ENCODE data around the gene OR2V2.
A peak's percentile ranks its signal among the peaks of the same experiment; 100 is the strongest.
"Not testable (repeated sequence)": the region's sequence is repeated elsewhere in the genome, so short reads cannot be mapped to it uniquely, and the experiment has no call there.

OR2V2 gene

GRCh38 chr5:181168595-181169118, 21.3 kb downstream of the OR2V2 start:
- WGBS, 2 experiments: 25 to 26% methylated on average over 14 of the region's 14 CpGs
- Histone ChIP-seq H3K27me3 (ENCODE audit: control insufficient read depth, insufficient read depth, low read length, poor library complexity, severe bottlenecking) (peaks cover 71% of the 10 kb centered on the region), H3K9me3 (ENCODE audit: control insufficient read depth, low read length) (no peaks in the 10 kb centered on the region), H3K4me1 (ENCODE audit: control insufficient read depth, insufficient read depth, low read length) (peaks cover 3% of the 10 kb centered on the region), H3K27ac (ENCODE audit: insufficient read depth, low read depth, low read length, poor library complexity, severe bottlenecking) (no peak overlapping the region), H3K36me3 (ENCODE audit: control insufficient read depth, insufficient read depth, low read length) (no peaks in the 10 kb centered on the region), H3K4me3 (ENCODE audit: insufficient read depth, low read depth, low read length) (no peak overlapping the region)

DNA sequence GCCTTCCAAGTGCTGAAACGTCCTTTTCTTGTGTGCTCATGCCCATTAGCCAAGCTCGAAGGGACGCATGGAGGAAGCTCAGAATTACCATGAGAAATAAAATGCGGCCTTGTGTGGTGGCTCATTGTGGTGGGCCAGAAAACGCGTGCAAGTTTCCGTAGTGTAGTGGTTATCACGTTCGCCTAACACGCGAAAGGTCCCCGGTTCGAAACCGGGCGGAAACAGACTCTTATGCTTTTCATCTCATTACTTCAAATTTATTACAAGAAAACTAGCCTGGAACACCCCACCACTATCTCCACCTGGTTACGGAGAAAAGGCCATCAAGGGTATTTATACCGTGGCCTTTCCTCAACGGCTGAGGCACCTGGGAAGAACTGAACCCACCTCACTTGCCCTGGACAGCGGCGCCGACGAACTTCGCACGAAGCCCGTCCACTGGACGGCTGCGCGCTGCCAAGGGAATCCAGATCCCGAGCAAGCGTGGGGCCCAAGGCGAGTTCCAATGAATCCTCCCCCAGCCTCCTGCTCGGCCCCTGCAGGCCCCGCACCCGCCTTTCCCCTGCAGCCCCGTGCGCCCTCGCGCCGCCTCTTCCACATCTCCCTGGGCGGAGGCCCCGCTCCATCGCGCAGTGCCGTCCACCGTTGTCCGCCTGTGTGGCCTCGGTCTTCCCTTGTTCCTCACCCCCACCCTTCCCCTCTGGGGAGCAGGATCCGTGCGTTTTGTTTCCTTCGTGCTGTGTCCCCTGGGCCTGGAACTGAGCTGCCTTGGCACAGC, 22.3 kb downstream of the OR2V2 start:
- H3K4me1 ChIP-seq (ENCODE audit: control insufficient read depth, insufficient read depth, low read length); H3K36me3 ChIP-seq (ENCODE audit: control insufficient read depth, insufficient read depth, low read length); H3K27ac ChIP-seq (ENCODE audit: insufficient read depth, low read depth, low read length, poor library complexity, severe bottlenecking); H3K9me3 ChIP-seq (ENCODE audit: control insufficient read depth, low read length): not testable (repeated sequence)
- Histone ChIP-seq H3K27me3 (ENCODE audit: control insufficient read depth, insufficient read depth, low read length, poor library complexity, severe bottlenecking) (peaks cover 79% of the 10 kb centered on the region), H3K4me3 (ENCODE audit: insufficient read depth, low read depth, low read length) (peak overlapping the region; percentile 40)
- WGBS, 2 experiments: 1% methylated on average over 47 of the region's 50 CpGs

DNA sequence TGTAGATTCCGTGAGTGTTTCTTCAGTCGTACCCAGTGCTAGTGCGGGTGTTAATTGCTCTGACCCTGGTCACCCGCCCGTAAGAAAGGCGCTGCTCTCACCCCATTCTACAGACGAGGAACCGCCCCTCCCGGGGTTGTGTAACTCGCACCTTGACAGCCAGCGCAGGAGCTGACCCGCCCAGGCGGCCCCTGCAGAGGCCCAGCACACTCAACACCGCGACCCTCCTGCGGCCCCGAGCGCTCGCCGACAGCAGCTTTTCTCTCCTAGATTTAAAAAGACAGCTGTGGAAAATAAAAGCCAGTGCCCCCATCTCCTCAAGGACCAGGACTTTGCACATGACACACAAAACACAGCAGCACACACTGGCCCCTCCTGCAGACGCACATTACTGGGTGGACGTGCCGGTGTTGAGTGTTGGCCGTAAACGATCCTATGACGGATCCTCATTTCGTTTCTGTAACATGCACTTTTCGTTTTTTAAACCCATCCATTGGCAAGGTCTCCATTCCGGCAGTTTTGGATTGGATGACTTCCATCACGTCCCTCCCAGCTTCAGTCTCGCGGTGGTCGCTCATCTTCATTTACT, 22.9 kb downstream of the OR2V2 start:
- Histone ChIP-seq H3K4me1 (ENCODE audit: control insufficient read depth, insufficient read depth, low read length) (peaks cover 3% of the 10 kb centered on the region), H3K9me3 (ENCODE audit: control insufficient read depth, low read length) (no peaks in the 10 kb centered on the region), H3K36me3 (ENCODE audit: control insufficient read depth, insufficient read depth, low read length) (no peaks in the 10 kb centered on the region), H3K27ac (ENCODE audit: insufficient read depth, low read depth, low read length, poor library complexity, severe bottlenecking) (no peak overlapping the region), H3K4me3 (ENCODE audit: insufficient read depth, low read depth, low read length) (peak overlapping the region; percentile 40), H3K27me3 (ENCODE audit: control insufficient read depth, insufficient read depth, low read length, poor library complexity, severe bottlenecking) (peaks cover 81% of the 10 kb centered on the region)
- WGBS, 2 experiments: 9% methylated on average over 33 of the region's 33 CpGs

- Histone ChIP-seq H3K4me3 (ENCODE audit: insufficient read depth, low read depth, low read length) (no peak overlapping the region), H3K9me3 (ENCODE audit: control insufficient read depth, low read length) (no peaks in the 10 kb centered on the region), H3K27ac (ENCODE audit: insufficient read depth, low read depth, low read length, poor library complexity, severe bottlenecking) (no peak overlapping the region), H3K36me3 (ENCODE audit: control insufficient read depth, insufficient read depth, low read length) (no peaks in the 10 kb centered on the region), H3K4me1 (ENCODE audit: control insufficient read depth, insufficient read depth, low read length) (peaks cover 3% of the 10 kb centered on the region), H3K27me3 (ENCODE audit: control insufficient read depth, insufficient read depth, low read length, poor library complexity, severe bottlenecking) (peaks cover 84% of the 10 kb centered on the region)
- WGBS, 2 experiments: 71 to 76% methylated on average over 6 of the region's 6 CpGs
Measured at GRCh38 chr5:181170996-181171395, 23.6 kb downstream of the OR2V2 start.

DNA sequence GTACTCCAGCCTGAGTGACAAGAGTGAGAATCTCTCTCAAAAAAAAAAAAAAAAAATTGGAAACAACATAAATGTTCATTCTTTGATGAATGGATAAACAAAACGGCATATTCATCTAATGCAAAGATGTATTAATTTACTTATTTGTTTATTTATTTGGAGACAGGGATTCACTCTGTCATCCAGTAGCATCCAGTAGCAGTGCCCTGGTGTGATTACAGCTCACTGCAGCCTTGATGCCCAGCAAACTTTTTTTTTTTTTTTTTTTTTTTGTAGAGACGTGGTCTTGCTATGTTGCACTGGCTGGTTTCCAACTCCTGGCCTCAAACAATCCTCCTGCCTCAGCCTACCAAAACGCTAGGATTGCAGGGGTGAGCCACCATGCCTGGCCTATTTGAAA, 24.4 kb downstream of the OR2V2 start:
- no peak overlapping the region for H3K27ac ChIP-seq (ENCODE audit: insufficient read depth, low read depth, low read length, poor library complexity, severe bottlenecking)
- no peak overlapping the region for H3K4me3 ChIP-seq (ENCODE audit: insufficient read depth, low read depth, low read length)
- H3K9me3 ChIP-seq (ENCODE audit: control insufficient read depth, low read length): no peaks in the 10 kb centered on the region
- no peaks in the 10 kb centered on the region for H3K36me3 ChIP-seq (ENCODE audit: control insufficient read depth, insufficient read depth, low read length)
- H3K4me1 ChIP-seq (ENCODE audit: control insufficient read depth, insufficient read depth, low read length): peaks cover 3% of the 10 kb centered on the region
- 45 to 56% methylated on average over 2 of the region's 3 CpGs for WGBS, 2 experiments
- peaks cover 84% of the 10 kb centered on the region for H3K27me3 ChIP-seq (ENCODE audit: control insufficient read depth, insufficient read depth, low read length, poor library complexity, severe bottlenecking)

- peaks cover 72% of the 10 kb centered on the region for H3K27me3 ChIP-seq (ENCODE audit: control insufficient read depth, insufficient read depth, low read length, poor library complexity, severe bottlenecking)
- H3K27ac ChIP-seq (ENCODE audit: insufficient read depth, low read depth, low read length, poor library complexity, severe bottlenecking): no peak overlapping the region
- no peak overlapping the region for H3K4me3 ChIP-seq (ENCODE audit: insufficient read depth, low read depth, low read length)
- no peaks in the 10 kb centered on the region for H3K9me3 ChIP-seq (ENCODE audit: control insufficient read depth, low read length)
- H3K4me1 ChIP-seq (ENCODE audit: control insufficient read depth, insufficient read depth, low read length): peaks cover 3% of the 10 kb centered on the region
- no peaks in the 10 kb centered on the region for H3K36me3 ChIP-seq (ENCODE audit: control insufficient read depth, insufficient read depth, low read length)
- 29% methylated on average over 11 of the region's 11 CpGs for WGBS, 2 experiments
Measured at GRCh38 chr5:181173027-181173419, 25.6 kb downstream of the OR2V2 start.

- no peaks in the 10 kb centered on the region for H3K36me3 ChIP-seq (ENCODE audit: control insufficient read depth, insufficient read depth, low read length)
- H3K4me1 ChIP-seq (ENCODE audit: control insufficient read depth, insufficient read depth, low read length): peaks cover 3% of the 10 kb centered on the region
- no peak overlapping the region for H3K27ac ChIP-seq (ENCODE audit: insufficient read depth, low read depth, low read length, poor library complexity, severe bottlenecking)
- peak overlapping the region; percentile 32 for H3K4me3 ChIP-seq (ENCODE audit: insufficient read depth, low read depth, low read length)
- H3K9me3 ChIP-seq (ENCODE audit: control insufficient read depth, low read length): no peaks in the 10 kb centered on the region
- H3K27me3 ChIP-seq (ENCODE audit: control insufficient read depth, insufficient read depth, low read length, poor library complexity, severe bottlenecking): peaks cover 66% of the 10 kb centered on the region
- WGBS, 2 experiments: 2% methylated on average over 50 of the region's 50 CpGs
Measured at GRCh38 chr5:181173420-181174342, 26.3 kb downstream of the OR2V2 start.

DNA sequence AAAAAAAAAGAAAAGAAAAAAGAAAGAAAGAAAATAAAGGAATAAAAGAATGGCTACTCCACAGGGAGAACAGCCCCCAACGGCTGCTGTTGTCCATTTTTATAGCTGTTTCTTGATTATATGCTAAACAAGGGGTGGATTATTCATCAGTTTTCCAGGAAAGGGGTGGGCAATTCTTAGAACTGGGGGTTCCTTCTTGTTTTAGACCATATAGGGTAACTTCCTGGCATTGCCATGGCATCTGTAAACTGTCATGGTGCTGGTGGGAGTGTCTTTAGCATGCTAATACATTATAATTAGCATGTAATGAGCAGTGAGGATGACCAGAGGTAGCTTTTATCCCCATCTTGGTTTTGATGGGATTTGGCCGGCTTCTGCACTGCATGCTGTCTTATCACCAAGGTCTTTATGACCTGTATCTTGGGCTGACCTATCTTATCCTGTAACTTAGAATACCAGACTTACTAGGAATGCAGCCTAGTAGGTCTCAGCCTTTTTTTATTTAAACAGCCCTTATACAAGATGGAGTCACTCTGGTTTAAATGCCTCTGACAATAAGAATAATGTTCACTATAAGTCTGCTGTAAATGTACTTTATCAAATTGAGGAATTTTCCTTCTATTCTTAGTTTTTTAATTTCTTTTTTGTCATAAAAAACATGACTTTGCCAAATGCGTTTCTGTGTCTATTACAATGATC, 29.0 kb downstream of the OR2V2 start:
- Histone ChIP-seq H3K9me3 (ENCODE audit: control insufficient read depth, low read length) (no peaks in the 10 kb centered on the region), H3K27ac (ENCODE audit: insufficient read depth, low read depth, low read length, poor library complexity, severe bottlenecking) (no peak overlapping the region), H3K4me1 (ENCODE audit: control insufficient read depth, insufficient read depth, low read length) (no peaks in the 10 kb centered on the region), H3K27me3 (ENCODE audit: control insufficient read depth, insufficient read depth, low read length, poor library complexity, severe bottlenecking) (peaks cover 39% of the 10 kb centered on the region), H3K36me3 (ENCODE audit: control insufficient read depth, insufficient read depth, low read length) (no peaks in the 10 kb centered on the region), H3K4me3 (ENCODE audit: insufficient read depth, low read depth, low read length) (no peak overlapping the region)
- 77 to 85% methylated on average over 3 of the region's 3 CpGs for WGBS, 2 experiments

- H3K27ac ChIP-seq (ENCODE audit: insufficient read depth, low read depth, low read length, poor library complexity, severe bottlenecking); H3K36me3 ChIP-seq (ENCODE audit: control insufficient read depth, insufficient read depth, low read length); H3K4me1 ChIP-seq (ENCODE audit: control insufficient read depth, insufficient read depth, low read length); H3K4me3 ChIP-seq (ENCODE audit: insufficient read depth, low read depth, low read length); H3K9me3 ChIP-seq (ENCODE audit: control insufficient read depth, low read length): not testable (repeated sequence)
- WGBS, 2 experiments: 80% methylated on average over 14 of the region's 14 CpGs
- H3K27me3 ChIP-seq (ENCODE audit: control insufficient read depth, insufficient read depth, low read length, poor library complexity, severe bottlenecking): peaks cover 27% of the 10 kb centered on the region
Measured at GRCh38 chr5:181177559-181177958, 30.2 kb downstream of the OR2V2 start.
